Activated CD8-positive, alpha-beta memory T cell treated with anti-CD3 and anti-CD28 coated beads for 36 hours (primary cell): ENCODE data around the gene POM121. TPM values are rescaled to one million over a fixed set of nuclear protein-coding genes. Genes with fewer than 3 reads are reported as not detected.
"Not testable (repeated sequence)": the region's sequence is repeated elsewhere in the genome, so short reads cannot be mapped to it uniquely, and the experiment has no call there.

Source experiments
- CTCF ChIA-PET: fragments of 350-600 bp; sonication (Branson Sonifier 250); formaldehyde crosslinking; loops from one replicate; lab custom pipeline; 2021; ENCODE audit warnings: antibody characterized with exemption; lab: Charles Lee
- POLR2A ChIA-PET: fragments of 350-600 bp; sonication (Branson Sonifier 250); formaldehyde crosslinking; loops from one replicate; lab custom pipeline; 2021; ENCODE audit warnings: antibody characterized with exemption; lab: Charles Lee
- total RNA-seq, 2 experiments: library from RNA; stranded (reverse); gene quantifications; one replicate each; pipeline ENCODE4 v1.2.3, GENCODE V29; 2021

POM121 gene
- 10 to 100 TPM; 72.3 to 73.0 TPM for total RNA-seq

- POLR2A ChIA-PET = no interaction called here
- CTCF ChIA-PET = no interaction called here
These were observed at the start of gene POM121 for GRCh38 chr7:72924733-72925545. POM121 (plus strand) TSS chr7:72925095; CDS start chr7:72925122, 27 bp downstream.

GRCh38 chr7:72879079-72879736, 45.7 kb upstream of the POM121 start:
- CTCF ChIA-PET, POLR2A ChIA-PET: not testable (repeated sequence)

GRCh38 chr7:72879737-72880215, 45.1 kb upstream of the POM121 start:
- CTCF ChIA-PET, POLR2A ChIA-PET: not testable (repeated sequence)

GRCh38 chr7:72891750-72892149, 33.1 kb upstream of the POM121 start:
- CTCF ChIA-PET, POLR2A ChIA-PET: not testable (repeated sequence)

- POLR2A ChIA-PET = not testable (repeated sequence)
These were observed 20.2 kb upstream of the POM121 start for GRCh38 chr7:72904740-72905139.

GRCh38 chr7:72908422-72908821, 16.5 kb upstream of the POM121 start:
- CTCF ChIA-PET, POLR2A ChIA-PET: not testable (repeated sequence)

More at GRCh38 chr7:72904740-72905139, 20.2 kb upstream of the POM121 start:
- CTCF ChIA-PET = interaction anchor here (1.5 kb wide), 1 partner anchor 11 kb away, joined by 3 read pairs; no protein-coding TSS in a partner anchor

GRCh38 chr7:72911395-72911794, 13.5 kb upstream of the POM121 start:
- CTCF ChIA-PET, POLR2A ChIA-PET: not testable (repeated sequence)

- POLR2A ChIA-PET = not testable (repeated sequence)
- CTCF ChIA-PET = interaction anchor here (0.8 kb wide), 1 partner anchor 76 kb away, joined by 3 read pairs; no protein-coding TSS in a partner anchor
These were observed 11.1 kb upstream of the POM121 start for GRCh38 chr7:72913750-72914149.

- CTCF ChIA-PET = interaction anchor here (0.9 to 1.6 kb wide), 3 partner anchors 9 to 87 kb away, joined by 3 read pairs; partner anchors contain the start of gene TYW1B
- POLR2A ChIA-PET = interaction anchor here (0.8 kb wide), 1 partner anchor 85 kb away, joined by 4 read pairs; no protein-coding TSS in a partner anchor
These were observed 10.0 kb upstream of the POM121 start for GRCh38 chr7:72914756-72915525.

GRCh38 chr7:72919256-72919775, 5.6 kb upstream of the POM121 start:
- ChIA-PET POLR2A (no interaction called here), CTCF (no interaction called here)

- ChIA-PET POLR2A (no interaction called here), CTCF (no interaction called here)
These were observed 536 bp upstream of the POM121 start for GRCh38 chr7:72924386-72924732.

GRCh38 chr7:72925546-72926120, 738 bp downstream of the POM121 start:
- CTCF ChIA-PET = no interaction called here
- POLR2A ChIA-PET = no interaction called here

- POLR2A ChIA-PET, CTCF ChIA-PET: not testable (repeated sequence)
These were observed 2.9 kb downstream of the POM121 start for GRCh38 chr7:72927791-72928190.

- POLR2A ChIA-PET, CTCF ChIA-PET: not testable (repeated sequence)
These were observed 3.3 kb downstream of the POM121 start for GRCh38 chr7:72928216-72928615.

- POLR2A ChIA-PET, CTCF ChIA-PET: not testable (repeated sequence)
These were observed 17.3 kb downstream of the POM121 start for GRCh38 chr7:72942022-72942705.

- POLR2A ChIA-PET, CTCF ChIA-PET: not testable (repeated sequence)
These were observed 18.1 kb downstream of the POM121 start for GRCh38 chr7:72942956-72943355.

- CTCF ChIA-PET, POLR2A ChIA-PET: not testable (repeated sequence)
These were observed 20.0 kb downstream of the POM121 start for GRCh38 chr7:72944937-72945336.

GRCh38 chr7:72945597-72945996, 20.7 kb downstream of the POM121 start:
- POLR2A ChIA-PET = not testable (repeated sequence)

More at GRCh38 chr7:72945597-72945996, 20.7 kb downstream of the POM121 start:
- CTCF ChIA-PET = not testable (repeated sequence)
